IMR-90 (cell line): ENCODE measurements around the gene KIDINS220. TPM values are rescaled to one million over a fixed set of nuclear protein-coding genes. Genes with fewer than 3 reads are reported as not detected.

Source experiments
- ATAC-seq: fragments of 200-7000 bp; cut with Tn5 transposase; 2 replicates; pipeline ENCODE4 v1.9.1; 2020; ENCODE audit warnings: low read depth, mild to moderate bottlenecking, moderate library complexity
- BruUV-seq: library from RNA; stranded (reverse); fragments of 400-500 nt; replicated peaks from 2 replicates; lab custom pipeline; 2021; lab: Mats Ljungman, UMichigan
- CTCF ChIA-PET: fragments of 300-600 bp; formaldehyde crosslinking; extraction: SDS; loops from one replicate; lab custom pipeline; 2021; ENCODE audit warnings: antibody characterized with exemption; lab: Yijun Ruan, JAX
- POLR2A ChIA-PET: fragments of 300-600 bp; sonication (Branson Sonifier 250); formaldehyde crosslinking; loops from one replicate; lab custom pipeline; 2022; ENCODE audit warnings: antibody characterized with exemption; ENCODE audit not compliant: unreplicated experiment; lab: Charles Lee
- DNase-seq: peaks from one replicate; pipeline ENCODE4 v3.0.0; 2013
- H2AFZ ChIP-seq: replicated peaks from 2 replicates; pipeline ENCODE3; 2013; ENCODE audit warnings: low read length, mild to moderate bottlenecking; ENCODE audit not compliant: poor library complexity
- H2AK5ac ChIP-seq: 2 replicates; pipeline ENCODE4 v1.6.1; 2013; ENCODE audit warnings: low read depth, low read length, inconsistent platforms
- H2AK9ac ChIP-seq: replicated peaks from 2 replicates; pipeline ENCODE3; 2013; ENCODE audit warnings: mild to moderate bottlenecking, low read depth, low read length, moderate library complexity; ENCODE audit not compliant: poor library complexity
- H2BK120ac ChIP-seq: 2 replicates; pipeline ENCODE4 v1.6.1; 2013; ENCODE audit warnings: low read depth, low read length, inconsistent platforms
- H2BK15ac ChIP-seq: 3 replicates; pipeline ENCODE4 v1.6.1; 2013; ENCODE audit warnings: low read depth, low read length, inconsistent platforms
- H2BK20ac ChIP-seq: 2 replicates; pipeline ENCODE4 v1.6.1; 2013; ENCODE audit warnings: low read depth, mild to moderate bottlenecking, inconsistent platforms, low read length, moderate library complexity
- H2BK5ac ChIP-seq: 2 replicates; pipeline ENCODE4 v1.6.1; 2013; ENCODE audit warnings: mild to moderate bottlenecking, low read depth, low read length, inconsistent platforms; ENCODE audit not compliant: poor library complexity, severe bottlenecking
- H3K14ac ChIP-seq: replicated peaks from 2 replicates; pipeline ENCODE4 v1.6.1; 2013; ENCODE audit warnings: low read depth, low read length, inconsistent platforms
- H3K18ac ChIP-seq: 2 replicates; pipeline ENCODE4 v1.6.1; 2013; ENCODE audit warnings: low read depth, low read length, control low read depth
- H3K23ac ChIP-seq: 2 replicates; pipeline ENCODE4 v1.6.1; 2013; ENCODE audit warnings: low read depth, low read length, inconsistent platforms
- H3K27ac ChIP-seq: 2 replicates; pipeline ENCODE4 v1.5.1; 2013; ENCODE audit warnings: mild to moderate bottlenecking, control low read depth, low read length; ENCODE audit not compliant: insufficient read depth
- H3K27me3 ChIP-seq: 2 replicates; pipeline ENCODE4 v1.6.1; 2013; ENCODE audit warnings: low read length; ENCODE audit not compliant: control insufficient read depth, insufficient read depth
- H3K36me3 ChIP-seq: 2 replicates; pipeline ENCODE4 v1.6.1; 2013; ENCODE audit warnings: low read length, mixed read lengths; ENCODE audit not compliant: control insufficient read depth, insufficient read depth
- H3K4ac ChIP-seq: 2 replicates; pipeline ENCODE4 v1.6.1; 2013; ENCODE audit warnings: low read depth, low read length, inconsistent platforms
- H3K4me1 ChIP-seq: 2 replicates; pipeline ENCODE4 v1.6.1; 2013; ENCODE audit warnings: low read length, mixed read lengths; ENCODE audit not compliant: control insufficient read depth, insufficient read depth
- H3K4me2 ChIP-seq: 2 replicates; pipeline ENCODE4 v1.6.1; 2013; ENCODE audit warnings: low read depth, mild to moderate bottlenecking, control low read depth, low read length, moderate library complexity
- H3K4me3 ChIP-seq: 2 replicates; pipeline ENCODE4 v1.5.1; 2013; ENCODE audit warnings: low read depth, mild to moderate bottlenecking, control low read depth, low read length, moderate library complexity; ENCODE audit not compliant: insufficient read depth
- H3K56ac ChIP-seq: 2 replicates; pipeline ENCODE4 v1.6.1; 2013; ENCODE audit warnings: low read length, inconsistent platforms; ENCODE audit not compliant: insufficient read depth; ENCODE audit errors: extremely low read depth
- H3K79me1 ChIP-seq, 2 experiments: 2 replicates each; pipeline ENCODE4 v1.6.1; 2013; ENCODE audit warnings: low read length in 2 of 2, inconsistent platforms in 1 of 2, low read depth in 1 of 2
- H3K9ac ChIP-seq: 2 replicates; pipeline ENCODE4 v1.6.1; 2013; ENCODE audit warnings: low read depth, low read length, control low read depth
- H3K9me1 ChIP-seq: 2 replicates; pipeline ENCODE4 v1.6.1; 2013; ENCODE audit warnings: low read length, inconsistent platforms; ENCODE audit not compliant: insufficient read depth
- H3K9me3 ChIP-seq: 2 replicates; pipeline ENCODE4 v1.6.1; 2013; ENCODE audit warnings: low read length; ENCODE audit not compliant: control insufficient read depth, insufficient read depth
- H4K20me1 ChIP-seq: 2 replicates; pipeline ENCODE4 v1.6.1; 2013; ENCODE audit warnings: low read length, inconsistent platforms; ENCODE audit not compliant: insufficient read depth
- H4K5ac ChIP-seq: 2 replicates; pipeline ENCODE4 v1.6.1; 2013; ENCODE audit warnings: mild to moderate bottlenecking, low read depth, low read length, control low read depth
- H4K8ac ChIP-seq, 2 experiments: 2 replicates each; pipeline ENCODE4 v1.6.1; 2013; ENCODE audit warnings: low read depth in 2 of 2, low read length in 2 of 2, control low read depth in 1 of 2, inconsistent platforms in 1 of 2
- H4K91ac ChIP-seq: 2 replicates; pipeline ENCODE4 v1.6.1; 2013; ENCODE audit warnings: low read depth, low read length, inconsistent platforms; ENCODE audit not compliant: insufficient read depth
- BHLHE40 ChIP-seq: fragments of 150-350 bp; IDR thresholded peaks from 2 replicates; pipeline ENCODE4 v1.6.1; 2016; ENCODE audit warnings: mild to moderate bottlenecking, low read depth, low read length
- CEBPB ChIP-seq: IDR thresholded peaks from 2 replicates; pipeline ENCODE4 v1.6.1; 2012; ENCODE audit warnings: low read depth, low read length, improper control_type of control experiment
- CHD1 ChIP-seq: IDR thresholded peaks from 2 replicates; pipeline ENCODE4 v1.6.1; 2012; ENCODE audit warnings: low read depth, low read length, improper control_type of control experiment
- ELK1 ChIP-seq: fragments of 150-350 bp; IDR thresholded peaks from 2 replicates; pipeline ENCODE4 v1.6.1; 2016; ENCODE audit warnings: low read depth, mild to moderate bottlenecking, low read length, moderate library complexity, borderline replicate concordance
- FOS ChIP-seq: fragments of 150-350 bp; IDR thresholded peaks from 2 replicates; pipeline ENCODE4 v1.6.1; 2016; ENCODE audit warnings: low read depth, low read length
- MAFK ChIP-seq: IDR thresholded peaks from 2 replicates; pipeline ENCODE4 v1.6.1; 2012; ENCODE audit warnings: low read depth, low read length, improper control_type of control experiment
- NFE2L2 ChIP-seq: fragments of 150-350 bp; IDR thresholded peaks from 2 replicates; pipeline ENCODE4 v1.6.1; 2016; ENCODE audit warnings: low read depth, mild to moderate bottlenecking, low read length
- POLR2A ChIP-seq: IDR thresholded peaks from 2 replicates; pipeline ENCODE4 v1.6.1; 2012; ENCODE audit warnings: mild to moderate bottlenecking, low read depth, low read length
- RAD21 ChIP-seq: IDR thresholded peaks from 2 replicates; pipeline ENCODE4 v1.6.1; 2012; ENCODE audit warnings: low read length, improper control_type of control experiment
- RCOR1 ChIP-seq: IDR thresholded peaks from 2 replicates; pipeline ENCODE4 v1.6.1; 2012; ENCODE audit warnings: mild to moderate bottlenecking, low read length, improper control_type of control experiment; ENCODE audit not compliant: insufficient replicate concordance
- RFX5 ChIP-seq: IDR thresholded peaks from 2 replicates; pipeline ENCODE4 v1.8.0; 2012; ENCODE audit warnings: low read depth, mild to moderate bottlenecking, low read length, moderate library complexity
- SMC3 ChIP-seq: fragments of 150-350 bp; IDR thresholded peaks from 2 replicates; pipeline ENCODE4 v1.6.1; 2016; ENCODE audit warnings: low read depth, mild to moderate bottlenecking, antibody characterized with exemption, low read length, moderate library complexity
- WGBS, 2 experiments: methylation state at CpG; one replicate each; pipeline versions ENCODE4 v1.1.5 to v1.1.7; 2013; ENCODE audit warnings: missing lambda C conversion rate in 2 of 2; ENCODE audit not compliant: insufficient read length in 1 of 2; ENCODE audit errors: extremely low coverage in 2 of 2; 5-methylcytosine and 5-hydroxymethylcytosine counted together
- dilution Hi-C: fragments of 300-500 bp; cut with HindIII; formaldehyde crosslinking; loops from one replicate; pipeline ENCODE4 v1.14.3; 2018; ENCODE audit warnings: low sequenced_read_pairs; ENCODE audit not compliant: unreplicated experiment
- in situ Hi-C: fragments of 300-500 bp; cut with MboI; formaldehyde crosslinking; loops from 3 replicates; pipeline ENCODE4 v1.14.3; 2019; ENCODE audit warnings: low sequenced_read_pairs, inconsistent platforms, mixed read lengths
- intact Hi-C: fragments of 100-400 bp; cut with micrococcal nuclease; formaldehyde crosslinking; loops from 2 replicates; pipeline ENCODE4 v1.10.0; 2022
- polyA plus RNA-seq, 3 experiments: library from polyadenylated mRNA; depleted of rRNA; stranded (reverse); fragments of >200 nt; gene quantifications; 2 replicates each; pipeline ENCODE4 v1.2.3, GENCODE V29; 2012; ENCODE audit warnings: low replicate concordance in 1 of 3
- total RNA-seq: library from RNA; depleted of rRNA; stranded (reverse); fragments of >200 nt; gene quantifications from 2 replicates; pipeline ENCODE4 v1.2.3, GENCODE V29; 2012
- TF ChIP-seq, protein P1 (sequence below): fragments of 150-350 bp; IDR thresholded peaks from 2 replicates; pipeline ENCODE4 v1.6.1; 2017; ENCODE audit warnings: mild to moderate bottlenecking, antibody characterized with exemption, low read length, low read depth

The KIDINS220 gene
- total and polyA plus RNA-seq, 2 of the 4 experiments (the other 2 are of a cell fraction) = 23.1 to 63.4 TPM

GRCh38 chr2:8697190-8697589 lies 140.2 kb downstream of the KIDINS220 start:
- CTCF ChIA-PET = no interaction called here

More at GRCh38 chr2:8697190-8697589, 140.2 kb downstream of the KIDINS220 start:
- no peak overlapping the region for H3K4me2 ChIP-seq
- POLR2A ChIA-PET = no interaction called here
- in situ Hi-C loops (loop anchor here (25.0 kb wide), 3 partner anchors 535 to 1585 kb away; no protein-coding TSS in a partner anchor), intact Hi-C loops (no loop called here), dilution Hi-C loops (no loop called here)
- no peak overlapping the region for H3K23ac ChIP-seq
- TF ChIP-seq RCOR1 (no peak), CHD1 (no peak), POLR2A (no peak), ELK1 (no peak), RAD21 (no peak), FOS (no peak), CEBPB (no peak), BHLHE40 (no peak), RFX5 (no peak), MAFK (no peak), NFE2L2 (no peak), SMC3 (no peak)
- TF ChIP-seq, protein P1, sequence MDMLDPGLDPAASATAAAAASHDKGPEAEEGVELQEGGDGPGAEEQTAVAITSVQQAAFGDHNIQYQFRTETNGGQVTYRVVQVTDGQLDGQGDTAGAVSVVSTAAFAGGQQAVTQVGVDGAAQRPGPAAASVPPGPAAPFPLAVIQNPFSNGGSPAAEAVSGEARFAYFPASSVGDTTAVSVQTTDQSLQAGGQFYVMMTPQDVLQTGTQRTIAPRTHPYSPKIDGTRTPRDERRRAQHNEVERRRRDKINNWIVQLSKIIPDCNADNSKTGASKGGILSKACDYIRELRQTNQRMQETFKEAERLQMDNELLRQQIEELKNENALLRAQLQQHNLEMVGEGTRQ = no peak
- H4K8ac ChIP-seq = no peak overlapping the region
- no CpG with 5 or more reads among the region's 5 CpGs for WGBS, 2 experiments
- no peak overlapping the region for H2AK5ac ChIP-seq
- H3K4me3 ChIP-seq = no peak overlapping the region
- no peaks in the 10 kb centered on the region for H3K36me3 ChIP-seq
- H4K91ac ChIP-seq = no peak overlapping the region
- ATAC-seq (no peak), DNase-seq (no peak)
- H3K18ac ChIP-seq = no peak overlapping the region
- H2AK9ac ChIP-seq = no peak overlapping the region
- H4K20me1 ChIP-seq = no peaks in the 10 kb centered on the region
- H3K56ac ChIP-seq = no peak overlapping the region
- H4K5ac ChIP-seq = no peak overlapping the region
- H2BK15ac ChIP-seq = no peak overlapping the region
- no peaks in the 10 kb centered on the region for H3K9me3 ChIP-seq
- H3K9me1 ChIP-seq = no peaks in the 10 kb centered on the region
- no peaks in the 10 kb centered on the region for H3K4me1 ChIP-seq
- peaks cover 7% of the 10 kb centered on the region; the same call in 1 of the 2 replicates for H3K27me3 ChIP-seq
- H3K14ac ChIP-seq = no peak overlapping the region
- H3K27ac ChIP-seq = no peak overlapping the region
- no peak overlapping the region for H2AFZ ChIP-seq
- no peak overlapping the region for H2BK20ac ChIP-seq
- no peak overlapping the region for H3K9ac ChIP-seq
- no peak overlapping the region for H2BK5ac ChIP-seq
- BruUV-seq = no TSS peak
- H2BK120ac ChIP-seq = no peak overlapping the region
- no peaks in the 10 kb centered on the region for H3K79me1 ChIP-seq
- no peak overlapping the region for H3K4ac ChIP-seq
